ENCODE results near the gene ELK4. TPM values are rescaled to one million over a fixed set of nuclear protein-coding genes. Genes with fewer than 3 reads are reported as not detected.
"Not testable (repeated sequence)": the region's sequence is repeated elsewhere in the genome, so short reads cannot be mapped to it uniquely, and the experiment has no call there.

ELK4 gene
- total RNA-seq, 2 experiments from 2014 or later: 54.0 to 57.4 TPM

DNA sequence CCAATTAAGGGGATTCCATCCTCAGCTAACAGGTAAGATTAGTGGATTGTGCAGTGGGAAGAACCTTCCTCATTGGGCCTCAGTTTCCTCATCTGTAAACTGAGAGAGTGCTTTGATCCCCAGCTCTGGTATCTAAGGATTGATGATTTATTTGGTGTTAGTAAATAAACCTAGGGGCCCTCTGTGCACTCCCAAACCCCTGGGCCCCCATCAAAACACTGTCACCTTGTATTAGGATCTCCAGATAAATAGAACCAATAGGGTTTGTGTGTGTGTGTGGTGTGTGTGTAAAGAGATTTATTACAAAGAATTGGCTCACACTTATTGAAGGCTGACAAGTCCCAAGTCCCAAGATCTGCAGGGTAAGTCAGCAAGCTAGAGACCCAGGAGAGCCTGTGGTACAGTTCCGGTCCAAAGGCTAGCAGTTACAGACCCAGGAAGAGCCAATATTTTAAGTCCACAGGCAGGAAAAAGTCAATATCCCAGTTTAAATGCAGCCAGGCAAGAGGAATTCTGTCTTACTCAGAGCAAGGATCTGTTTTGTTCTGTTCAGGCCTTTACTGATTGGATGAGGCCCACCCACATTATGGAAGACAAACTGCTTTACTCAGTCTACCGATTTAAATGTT lies 11.0 kb upstream of the ELK4 start:
- Mint-ChIP-seq H3K27me3 (peaks cover 10% of the 10 kb centered on the region), H3K36me3 (ENCODE audit: low read depth) (no peaks in the 10 kb centered on the region), H3K4me1 (no peaks in the 10 kb centered on the region), H3K4me3 (no peak overlapping the region), H3K27ac (no peak overlapping the region), H3K9me3 (ENCODE audit: low read depth) (no peaks in the 10 kb centered on the region)
- DNase-seq (no peak), ATAC-seq (no peak)
- ChIA-PET CTCF (interaction anchor here (0.6 to 2.3 kb wide), 5 partner anchors 11 to 440 kb away, joined by 3 to 10 read pairs (median 3); partner anchors contain the start of gene ELK4), POLR2A (no interaction called here)
- intact Hi-C loops (cut with DNase I, micrococcal nuclease): no loop called here

DNA sequence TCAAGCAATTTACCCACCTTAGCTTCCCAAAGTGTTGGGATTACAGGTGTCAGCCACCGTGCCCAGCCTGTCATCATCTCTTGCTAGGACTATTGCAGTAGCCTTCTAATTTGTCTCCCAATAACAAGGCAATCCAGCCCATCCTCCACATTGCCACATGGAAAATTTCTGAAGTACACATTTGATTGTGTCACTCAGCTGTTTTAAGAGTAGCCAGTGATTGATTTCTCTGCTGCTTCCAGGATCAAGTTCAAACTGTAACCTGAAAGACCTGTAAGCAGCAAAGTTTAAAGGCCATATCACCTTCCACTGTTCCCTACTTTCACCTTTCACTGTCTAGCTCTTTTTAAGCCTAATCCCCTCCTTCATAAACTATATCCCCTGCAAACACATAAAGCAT lies 7.8 kb upstream of the ELK4 start:
- CTCF ChIA-PET: interaction anchor here (1.0 to 1.6 kb wide), 4 partner anchors 11 to 115 kb away, joined by 3 to 5 read pairs (median 4); no protein-coding TSS in a partner anchor
- intact Hi-C loops (cut with DNase I, micrococcal nuclease): loop anchor here (2.0 to 10.0 kb wide), 2 partner anchors 19 to 1045 kb away; partner anchors contain the start of gene MAPKAPK2 (in 1 of the 2)
- Mint-ChIP-seq H3K27ac (no peak overlapping the region), H3K36me3 (ENCODE audit: low read depth) (no peaks in the 10 kb centered on the region), H3K4me1 (no peaks in the 10 kb centered on the region), H3K27me3 (peaks cover 6% of the 10 kb centered on the region), H3K9me3 (ENCODE audit: low read depth) (no peaks in the 10 kb centered on the region), H3K4me3 (no peak overlapping the region)
- no peak for DNase-seq
- ATAC-seq: no peak
- POLR2A ChIA-PET: interaction anchor here (0.6 kb wide), 1 partner anchor 72 kb away, joined by 3 read pairs; no protein-coding TSS in a partner anchor

DNA sequence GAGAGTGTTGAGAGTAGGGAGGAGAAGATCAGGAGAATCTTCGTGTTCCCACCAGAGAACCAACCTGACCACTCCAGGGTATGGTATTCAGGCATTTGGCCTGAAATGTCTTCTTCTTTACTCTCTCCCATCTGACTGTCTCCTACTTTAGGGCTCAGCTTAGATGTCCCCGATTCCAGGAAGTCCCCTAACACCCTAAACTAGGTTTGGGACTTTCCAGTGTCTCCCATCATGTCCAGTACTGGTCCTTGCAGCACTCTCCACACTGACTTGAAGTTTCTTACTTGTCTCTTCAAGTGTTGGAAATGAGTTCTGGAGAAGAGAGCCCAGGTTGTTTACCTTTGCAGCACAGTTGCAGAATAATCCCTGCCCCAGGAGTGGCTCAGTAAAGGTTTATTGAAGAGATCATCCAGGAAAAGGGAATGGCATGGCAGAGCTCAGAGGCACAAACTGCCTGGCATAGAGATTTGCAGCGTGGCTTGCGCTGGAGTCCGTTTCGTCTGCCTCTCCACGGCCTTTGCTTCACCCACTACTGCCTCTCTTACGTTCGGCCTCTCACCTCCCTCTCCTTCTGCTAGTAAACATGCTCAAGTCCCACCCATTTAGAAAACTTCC lies 6.2 kb upstream of the ELK4 start:
- CTCF ChIA-PET: interaction anchor here (0.6 to 4.2 kb wide), 5 partner anchors 20 to 169 kb away, joined by 3 to 43 read pairs (median 4); no protein-coding TSS in a partner anchor
- no peak for ATAC-seq
- intact Hi-C loops (cut with DNase I, micrococcal nuclease): loop anchor here (2.0 to 10.0 kb wide), 2 partner anchors 21 to 1047 kb away; partner anchors contain the start of gene MAPKAPK2 (in 1 of the 2)
- no peak for DNase-seq
- H3K27me3 Mint-ChIP-seq: peaks cover 6% of the 10 kb centered on the region
- no peak overlapping the region for H3K27ac Mint-ChIP-seq
- no peaks in the 10 kb centered on the region for H3K36me3 Mint-ChIP-seq (ENCODE audit: low read depth)
- no peaks in the 10 kb centered on the region for H3K4me1 Mint-ChIP-seq
- no peaks in the 10 kb centered on the region for H3K9me3 Mint-ChIP-seq (ENCODE audit: low read depth)
- no peak overlapping the region for H3K4me3 Mint-ChIP-seq
- POLR2A ChIA-PET: interaction anchor here (0.7 kb wide), 1 partner anchor 171 kb away, joined by 4 read pairs; no protein-coding TSS in a partner anchor

DNA sequence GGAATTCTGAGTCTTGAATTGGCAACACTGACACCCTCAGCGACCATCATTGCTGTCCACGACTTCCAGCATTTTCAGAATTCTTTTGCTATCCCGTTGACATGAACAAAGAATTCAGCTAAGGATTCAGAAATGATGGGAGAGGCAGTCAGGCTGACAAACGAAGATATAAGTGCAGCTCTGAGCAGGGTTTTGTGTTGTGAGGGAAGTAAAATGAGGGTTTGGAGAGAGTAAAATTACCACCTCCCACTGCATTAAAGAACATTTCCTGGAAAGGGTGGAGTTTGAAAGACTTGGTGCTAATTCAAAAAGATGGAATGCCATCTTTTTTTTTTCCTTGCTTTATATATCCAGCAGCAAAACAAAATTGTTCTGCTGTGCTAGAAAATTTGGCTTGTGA lies 4.9 kb upstream of the ELK4 start:
- Mint-ChIP-seq H3K36me3 (ENCODE audit: low read depth) (no peaks in the 10 kb centered on the region), H3K9me3 (ENCODE audit: low read depth) (no peaks in the 10 kb centered on the region), H3K27me3 (peaks cover 6% of the 10 kb centered on the region), H3K4me1 (peaks cover 4% of the 10 kb centered on the region), H3K27ac (no peak overlapping the region), H3K4me3 (no peak overlapping the region)
- intact Hi-C loops (cut with DNase I, micrococcal nuclease): loop anchor here in 1 of 2 experiments (10.0 kb wide), 1 partner anchor 1048 kb away; the partner anchor contains the start of gene MAPKAPK2
- no peak for ATAC-seq
- DNase-seq: no peak
- ChIA-PET POLR2A (no interaction called here), CTCF (interaction anchor here (1.2 to 4.2 kb wide), 8 partner anchors 9 to 108 kb away, joined by 3 to 43 read pairs (median 4); no protein-coding TSS in a partner anchor)

DNA sequence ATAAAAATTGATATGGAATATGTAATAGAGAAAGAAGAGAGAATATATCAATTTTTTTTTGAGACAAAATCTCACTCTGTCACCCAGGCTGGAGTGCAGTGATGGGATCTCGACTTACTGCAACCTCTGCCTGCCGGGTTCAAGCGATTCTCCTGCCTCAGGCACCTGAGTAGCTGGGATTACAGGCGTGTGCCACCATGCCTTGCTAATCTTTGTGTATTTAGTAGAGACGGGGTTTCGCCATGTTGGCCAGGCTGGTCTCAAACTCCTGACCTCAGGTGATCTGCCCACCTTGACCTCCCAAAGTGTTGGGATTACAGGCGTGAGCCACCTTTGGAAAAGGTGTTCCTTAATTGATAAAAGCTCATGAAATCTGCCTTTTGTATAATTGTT lies 4.3 kb upstream of the ELK4 start:
- H3K36me3 Mint-ChIP-seq (ENCODE audit: low read depth); H3K27me3 Mint-ChIP-seq; H3K4me1 Mint-ChIP-seq; H3K9me3 Mint-ChIP-seq (ENCODE audit: low read depth); H3K27ac Mint-ChIP-seq; DNase-seq; POLR2A ChIA-PET; ATAC-seq; H3K4me3 Mint-ChIP-seq: not testable (repeated sequence)
- CTCF ChIA-PET: interaction anchor here (1.0 to 4.2 kb wide), 8 partner anchors 9 to 107 kb away, joined by 3 to 43 read pairs (median 4); no protein-coding TSS in a partner anchor
- intact Hi-C loops (cut with DNase I, micrococcal nuclease): loop anchor here in 1 of 2 experiments (10.0 kb wide), 1 partner anchor 1049 kb away; the partner anchor contains the start of gene MAPKAPK2

DNA sequence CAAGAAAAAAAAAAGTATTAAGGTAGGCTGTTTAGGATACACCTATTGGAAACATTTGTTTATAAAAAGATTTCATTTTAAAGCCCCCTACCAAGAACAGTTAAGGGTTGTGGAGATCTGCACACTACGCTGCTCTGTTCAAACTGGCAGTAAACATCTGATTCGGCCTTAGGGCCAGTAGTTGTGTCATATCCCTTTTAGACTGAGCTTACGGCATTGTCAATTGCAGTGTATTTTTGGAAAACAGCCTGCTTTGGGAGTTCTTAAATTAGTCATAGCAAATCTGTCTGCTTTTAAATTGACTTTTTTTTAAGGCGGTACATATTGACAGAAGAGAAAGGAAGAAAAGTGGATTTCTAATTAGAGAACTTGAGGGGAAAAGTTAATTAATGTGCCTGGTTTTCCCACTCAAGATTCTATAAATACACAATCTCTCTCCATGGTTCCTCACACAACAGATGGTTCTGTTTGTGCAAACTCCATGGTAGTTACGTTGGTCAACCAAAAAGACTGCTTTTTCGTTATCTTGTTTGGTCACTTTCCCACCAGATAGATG lies 1.7 kb upstream of the ELK4 start:
- CTCF ChIA-PET: interaction anchor here (0.6 to 6.8 kb wide), 6 partner anchors 23 to 112 kb away, joined by 3 to 219 read pairs (median 9); no protein-coding TSS in a partner anchor
- no peaks in the 10 kb centered on the region for H3K9me3 Mint-ChIP-seq (ENCODE audit: low read depth)
- intact Hi-C loops (cut with DNase I, micrococcal nuclease): loop anchor here in 1 of 2 experiments (5.0 to 10.0 kb wide), 3 partner anchors 346 to 1051 kb away; partner anchors contain the start of genes MAPKAPK2 and TMCC2
- H3K27ac Mint-ChIP-seq: no peak overlapping the region
- H3K4me3 Mint-ChIP-seq: no peak overlapping the region
- POLR2A ChIA-PET: interaction anchor here (3.8 kb wide), 1 partner anchor 41 kb away, joined by 47 read pairs; no protein-coding TSS in a partner anchor
- ATAC-seq (no peak), DNase-seq (no peak)
- H3K36me3 Mint-ChIP-seq (ENCODE audit: low read depth): peaks cover 5% of the 10 kb centered on the region
- H3K4me1 Mint-ChIP-seq: peaks cover 17% of the 10 kb centered on the region
- peaks cover 2% of the 10 kb centered on the region for H3K27me3 Mint-ChIP-seq

DNA sequence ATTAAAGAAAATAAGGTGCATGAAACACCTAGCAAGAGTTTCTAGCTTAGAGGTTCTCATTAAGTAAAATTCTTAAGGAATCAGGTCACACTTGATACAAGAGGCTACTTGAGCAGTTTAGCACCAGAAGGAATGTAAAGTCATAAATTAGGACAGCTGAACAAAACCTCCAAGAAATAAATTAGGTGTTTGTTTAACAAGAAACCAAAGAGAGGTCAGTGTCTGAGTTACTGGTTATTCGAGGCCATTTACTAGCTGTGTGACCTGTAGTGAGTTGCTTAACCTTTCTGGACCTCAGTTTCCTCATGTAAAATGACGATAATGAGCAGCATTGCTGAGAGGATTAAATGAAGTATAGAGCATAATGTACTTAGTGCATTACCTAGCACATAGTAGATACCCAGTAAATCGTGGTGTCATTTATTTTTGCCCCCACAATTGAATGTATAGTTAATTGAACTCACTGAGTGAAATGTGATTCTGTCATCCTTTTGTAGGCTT lies 908 bp upstream of the ELK4 start:
- DNase-seq (no peak), ATAC-seq (no peak)
- ChIA-PET CTCF (interaction anchor here (0.7 to 6.8 kb wide), 22 partner anchors 9 to 489 kb away, joined by 3 to 219 read pairs (median 4); no protein-coding TSS in a partner anchor), POLR2A (interaction anchor here (0.6 to 3.8 kb wide), 6 partner anchors 24 to 953 kb away, joined by 3 to 47 read pairs (median 10); no protein-coding TSS in a partner anchor)
- Mint-ChIP-seq H3K4me1 (peaks cover 25% of the 10 kb centered on the region), H3K4me3 (peak overlapping the region; percentile 95), H3K27ac (peak overlapping the region; percentile 84), H3K27me3 (no peaks in the 10 kb centered on the region), H3K36me3 (ENCODE audit: low read depth) (peaks cover 8% of the 10 kb centered on the region), H3K9me3 (ENCODE audit: low read depth) (no peaks in the 10 kb centered on the region)
- intact Hi-C loops (cut with DNase I, micrococcal nuclease): loop anchor here (1.0 to 10.0 kb wide), 10 partner anchors 25 to 1052 kb away; partner anchors contain the start of genes MAPKAPK2 (in 1 of the 2), SLC41A1 (in 1 of the 2) and TMCC2 (in 1 of the 2)

DNA sequence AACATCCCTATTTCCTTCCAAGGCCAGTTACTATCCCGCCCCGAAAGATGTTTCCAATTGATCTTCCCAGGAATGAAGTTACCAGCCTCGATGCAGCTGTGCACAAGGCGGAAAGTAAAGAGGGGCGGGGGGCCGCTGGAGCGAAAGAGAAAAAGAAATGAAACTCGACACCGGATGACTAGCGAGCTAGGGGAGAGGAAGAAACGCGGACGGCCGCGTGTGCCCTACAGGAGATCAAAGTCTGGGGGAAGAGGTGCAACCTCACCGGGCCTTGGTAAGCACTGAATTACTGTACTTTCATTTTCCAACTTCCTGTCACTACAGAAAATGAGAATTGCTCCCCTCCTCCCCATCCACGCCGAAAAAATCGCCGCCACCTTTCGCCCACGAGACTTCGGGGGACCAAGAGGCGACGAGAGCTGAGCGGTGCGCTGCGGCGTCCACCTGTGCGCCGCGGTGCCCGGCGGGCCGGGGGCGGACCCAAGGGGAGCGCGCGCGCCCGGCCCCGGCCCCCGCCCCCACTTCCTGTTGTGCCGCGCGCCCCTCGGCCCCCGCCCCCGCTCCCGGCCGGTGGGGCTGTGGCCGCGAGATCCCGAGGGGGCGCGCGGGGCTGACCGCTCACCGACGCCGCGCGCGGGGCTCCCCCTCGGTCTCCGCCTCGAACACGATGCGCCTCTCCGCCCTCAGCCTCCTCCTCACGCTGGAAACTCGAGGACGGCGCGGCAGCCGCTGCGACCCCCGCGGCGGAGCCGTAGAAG lies 622 bp downstream of the ELK4 start:
- Mint-ChIP-seq H3K27ac (peak overlapping the region; percentile 99), H3K27me3 (no peaks in the 10 kb centered on the region), H3K4me1 (peaks cover 39% of the 10 kb centered on the region), H3K36me3 (ENCODE audit: low read depth) (peaks cover 14% of the 10 kb centered on the region), H3K4me3 (peak overlapping the region; percentile 95), H3K9me3 (ENCODE audit: low read depth) (no peaks in the 10 kb centered on the region)
- ATAC-seq (peak; percentile 77), DNase-seq (peak; percentile 92)
- ChIA-PET CTCF (interaction anchor here (0.6 to 6.8 kb wide), 10 partner anchors 10 to 444 kb away, joined by 3 to 219 read pairs (median 5); no protein-coding TSS in a partner anchor), POLR2A (interaction anchor here (0.7 to 3.8 kb wide), 6 partner anchors 30 to 218 kb away, joined by 3 to 47 read pairs (median 6); partner anchors contain the start of gene RAB29)
- intact Hi-C loops (cut with DNase I, micrococcal nuclease): loop anchor here (1.0 to 10.0 kb wide), 9 partner anchors 20 to 1114 kb away; partner anchors contain the start of genes RAB29 (in 2 of the 2), DSTYK (in 1 of the 2), MAPKAPK2 (in 1 of the 2) and MDM4 (in 1 of the 2)

DNA sequence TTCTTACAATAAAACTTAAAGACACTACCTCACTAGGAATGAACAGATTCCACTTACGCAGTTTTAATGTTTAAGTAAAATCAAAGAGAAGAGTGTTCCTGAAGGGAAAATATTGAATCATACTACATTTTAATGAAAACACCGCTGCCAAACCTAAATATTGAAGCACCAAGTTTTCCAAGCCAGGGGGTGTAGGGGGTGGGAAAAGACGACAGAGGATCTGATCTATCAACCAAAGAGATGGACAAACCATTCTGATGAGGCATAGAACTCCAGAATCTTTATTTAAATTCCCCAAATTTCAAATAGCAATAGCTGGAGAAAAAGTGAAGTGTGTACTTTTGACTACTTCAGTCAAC lies 1.2 kb downstream of the ELK4 start:
- ChIA-PET POLR2A (interaction anchor here (0.7 to 3.8 kb wide), 5 partner anchors 29 to 218 kb away, joined by 3 to 47 read pairs (median 8); no protein-coding TSS in a partner anchor), CTCF (interaction anchor here (0.6 to 6.8 kb wide), 5 partner anchors 22 to 444 kb away, joined by 3 to 219 read pairs (median 3); no protein-coding TSS in a partner anchor)
- no peak for DNase-seq
- Mint-ChIP-seq H3K4me1 (peaks cover 44% of the 10 kb centered on the region), H3K27ac (peak overlapping the region; percentile 99), H3K36me3 (ENCODE audit: low read depth) (peaks cover 18% of the 10 kb centered on the region), H3K9me3 (ENCODE audit: low read depth) (no peaks in the 10 kb centered on the region), H3K27me3 (no peaks in the 10 kb centered on the region), H3K4me3 (peak overlapping the region; percentile 95)
- no peak for ATAC-seq
- intact Hi-C loops (cut with DNase I, micrococcal nuclease): loop anchor here (1.0 to 10.0 kb wide), 9 partner anchors 19 to 1114 kb away; partner anchors contain the start of genes RAB29 (in 2 of the 2), DSTYK (in 1 of the 2), MAPKAPK2 (in 1 of the 2) and MDM4 (in 1 of the 2)

DNA sequence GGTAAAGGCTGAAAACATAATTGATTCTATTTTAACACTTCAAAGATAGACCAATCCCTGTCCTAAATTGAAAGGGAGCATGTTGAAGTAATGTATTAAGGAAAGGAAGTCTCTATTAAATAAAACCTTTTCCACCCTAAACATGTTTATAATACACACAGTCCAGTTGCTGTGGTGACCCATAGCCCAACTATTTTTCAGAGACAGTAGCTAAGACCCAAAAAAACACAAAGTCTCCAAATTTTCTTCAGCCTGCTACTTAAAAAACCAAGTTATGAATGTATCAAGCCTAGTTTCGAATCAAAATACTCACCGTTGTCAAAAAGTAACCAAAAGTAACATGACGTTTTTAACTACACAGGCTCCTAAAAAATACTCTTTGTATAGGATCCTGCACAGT lies 1.6 kb downstream of the ELK4 start:
- CTCF ChIA-PET: interaction anchor here (0.8 to 6.8 kb wide), 5 partner anchors 14 to 46 kb away, joined by 3 to 219 read pairs (median 5); no protein-coding TSS in a partner anchor
- Mint-ChIP-seq H3K4me3 (peak overlapping the region; percentile 95), H3K4me1 (peaks cover 48% of the 10 kb centered on the region), H3K27ac (peak overlapping the region; percentile 99), H3K27me3 (no peaks in the 10 kb centered on the region), H3K36me3 (ENCODE audit: low read depth) (peaks cover 19% of the 10 kb centered on the region), H3K9me3 (ENCODE audit: low read depth) (no peaks in the 10 kb centered on the region)
- POLR2A ChIA-PET: interaction anchor here (0.7 to 3.8 kb wide), 3 partner anchors 38 to 219 kb away, joined by 3 to 47 read pairs (median 8); no protein-coding TSS in a partner anchor
- intact Hi-C loops (cut with DNase I, micrococcal nuclease): loop anchor here in 1 of 2 experiments (2.0 to 10.0 kb wide), 5 partner anchors 29 to 1113 kb away; partner anchors contain the start of genes MAPKAPK2, MDM4 and TMCC2
- DNase-seq: no peak
- ATAC-seq: no peak

All from activated CD4-positive, alpha-beta T cell treated with anti-CD3 and anti-CD28 coated beads for 36 hours (primary cell).